Suprapubic skin (tissue), 4 donors: ENCODE measurements around the gene ST6GAL2. TPM values are rescaled to one million over a fixed set of nuclear protein-coding genes. Genes with fewer than 3 reads are reported as not detected.

Experiments
- DNase-seq, 2 donors: peaks; one replicate each; pipeline ENCODE4 v3.0.0-alpha.2; 2019; ENCODE audit warnings: low spot score in 2 of 2
- H3K27ac ChIP-seq: fragments of 200-600 bp; sonication (generic); one replicate; pipeline ENCODE4 v1.5.1; 2019
- H3K27me3 ChIP-seq: fragments of 200-600 bp; sonication (generic); one replicate; pipeline ENCODE4 v1.5.1; 2019
- H3K36me3 ChIP-seq: fragments of 200-600 bp; sonication (generic); one replicate; pipeline ENCODE4 v1.5.1; 2019
- H3K4me1 ChIP-seq: fragments of 200-600 bp; sonication (generic); one replicate; pipeline ENCODE4 v1.5.1; 2019
- H3K4me3 ChIP-seq: fragments of 200-600 bp; sonication (generic); one replicate; pipeline ENCODE4 v1.5.1; 2019; ENCODE audit warnings: mild to moderate bottlenecking
- H3K9me3 ChIP-seq: fragments of 200-600 bp; sonication (generic); one replicate; pipeline ENCODE4 v1.5.1; 2019
- CTCF ChIP-seq, 2 donors: fragments of 200-600 bp in 1 of 2; fragments of 450-650 bp in 1 of 2; sonication (generic) in 1 of 2; IDR thresholded peaks; one replicate each; pipeline ENCODE4 v1.5.1; 2016 to 2019; ENCODE audit warnings: antibody characterized with exemption in 2 of 2, mild to moderate bottlenecking in 1 of 2, moderate library complexity in 1 of 2
- EP300 ChIP-seq: sonication (generic); formaldehyde crosslinking; IDR thresholded peaks from one replicate; pipeline ENCODE4 v1.6.1; 2017; ENCODE audit warnings: antibody characterized with exemption
- POLR2A ChIP-seq, 2 donors: fragments of 450-650 bp; IDR thresholded peaks; one replicate each; pipeline ENCODE4 v1.6.1; 2017; ENCODE audit warnings: antibody characterized with exemption in 2 of 2, mild to moderate bottlenecking in 2 of 2, moderate library complexity in 2 of 2
- POLR2AphosphoS5 ChIP-seq, 3 donors: sonication (generic); formaldehyde crosslinking; IDR thresholded peaks; one replicate each; pipeline ENCODE4 v1.6.1; 2017; ENCODE audit warnings: antibody characterized with exemption in 3 of 3
- WGBS: methylation state at CpG from one replicate; pipeline ENCODE4 v1.1.5; 2018; 5-methylcytosine and 5-hydroxymethylcytosine counted together
- total RNA-seq, 4 donors: library from RNA; depleted of rRNA; stranded (reverse); fragments of >200 nt; gene quantifications; one replicate each; pipeline ENCODE4 v1.1.0, GENCODE V29; 2016

ST6GAL2 gene
- total RNA-seq, 4 donors from 2014 or later, result 0.79 to 5.3 (median 1.3) TPM

DNA sequence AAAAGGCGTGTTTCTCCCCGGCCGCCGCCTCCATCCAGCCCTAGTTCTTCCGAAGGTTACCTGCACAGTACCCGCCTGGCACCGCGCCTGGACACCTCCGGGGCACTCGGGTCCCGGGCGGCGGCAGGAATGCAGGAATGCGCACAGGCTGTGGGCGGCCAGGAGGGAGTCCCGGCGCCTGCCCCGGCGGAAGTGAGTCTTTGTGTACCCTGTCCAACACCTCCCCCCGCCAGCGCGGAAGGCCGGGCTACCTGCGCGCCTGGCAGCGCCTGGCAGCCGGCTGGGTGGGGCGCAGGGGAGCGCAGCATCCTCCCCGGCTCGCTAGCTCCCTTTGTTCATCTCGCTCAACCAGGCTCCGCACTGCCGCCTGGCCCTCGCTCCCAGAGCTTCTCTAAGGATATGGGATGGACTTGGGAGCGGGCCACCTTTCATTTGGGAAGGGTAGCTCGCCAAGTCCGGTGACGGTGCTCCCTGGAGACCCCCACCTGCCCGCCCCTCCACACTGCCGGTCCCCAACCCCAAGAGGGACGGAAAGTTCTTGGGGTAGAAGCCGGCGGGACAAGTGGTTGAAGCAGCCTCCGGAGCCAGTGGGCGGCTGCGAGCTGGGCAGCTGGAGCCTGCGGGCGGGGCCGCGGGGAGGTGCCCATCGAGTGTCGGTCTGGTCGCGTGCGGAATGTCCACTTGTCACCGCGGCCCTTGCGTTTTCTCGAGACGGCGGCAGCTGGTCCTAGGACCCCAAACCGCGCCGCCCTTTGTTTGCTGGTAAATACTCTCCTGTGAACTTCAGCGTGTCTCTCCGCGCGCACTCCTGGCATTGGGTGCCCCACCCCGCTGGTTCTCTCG lies 1.2 kb upstream of the ST6GAL2 start:
- DNase-seq, result no peak
- WGBS, result under 1% methylated on average over 38 of the region's 71 CpGs
- H3K36me3 ChIP-seq, result no peaks in the 10 kb centered on the region

GRCh38 chr2:106885329-106885728 lies 638 bp downstream of the ST6GAL2 start:
- H3K4me3 ChIP-seq, result peak overlapping the region; percentile 51
- WGBS, result 2% methylated on average over 10 of the region's 10 CpGs

More for the DNA sequence above, 1.2 kb upstream of the ST6GAL2 start:
- Histone ChIP-seq H3K27ac (no peak overlapping the region), H3K4me1 (peaks cover 20% of the 10 kb centered on the region), H3K27me3 (peaks cover 43% of the 10 kb centered on the region), H3K4me3 (peak overlapping the region; percentile 51), H3K9me3 (no peaks in the 10 kb centered on the region)
- TF ChIP-seq CTCF (IDR thresholded peaks at IDR 0.05), result no peak
- no peak for TF ChIP-seq POLR2AphosphoS5 (IDR thresholded peaks at IDR 0.05)
- TF ChIP-seq POLR2A (IDR thresholded peaks at IDR 0.05), result no peak
- no peak for TF ChIP-seq EP300

GRCh38 chr2:106882673-106883072 lies 3.3 kb downstream of the ST6GAL2 start:
- H3K27me3 ChIP-seq, result peaks cover 39% of the 10 kb centered on the region
- H3K4me1 ChIP-seq, result peaks cover 19% of the 10 kb centered on the region
- H3K27ac ChIP-seq, result no peak overlapping the region
- no peaks in the 10 kb centered on the region for H3K36me3 ChIP-seq
- DNase-seq, result no peak
- H3K4me3 ChIP-seq, result no peak overlapping the region
- no peak for TF ChIP-seq EP300
- no peak for TF ChIP-seq POLR2A (IDR thresholded peaks at IDR 0.05)
- TF ChIP-seq CTCF (IDR thresholded peaks at IDR 0.05), result no peak
- no peak for TF ChIP-seq POLR2AphosphoS5 (IDR thresholded peaks at IDR 0.05)
- no peaks in the 10 kb centered on the region for H3K9me3 ChIP-seq
- 77% methylated on average over 1 of the region's 3 CpGs for WGBS

More at GRCh38 chr2:106885329-106885728, 638 bp downstream of the ST6GAL2 start:
- DNase-seq, result no peak
- Histone ChIP-seq H3K4me1 (peaks cover 20% of the 10 kb centered on the region), H3K27me3 (peaks cover 43% of the 10 kb centered on the region), H3K9me3 (no peaks in the 10 kb centered on the region), H3K36me3 (no peaks in the 10 kb centered on the region), H3K27ac (no peak overlapping the region)
- no peak for TF ChIP-seq CTCF (IDR thresholded peaks at IDR 0.05)
- no peak for TF ChIP-seq POLR2AphosphoS5 (IDR thresholded peaks at IDR 0.05)
- TF ChIP-seq EP300, result no peak
- TF ChIP-seq POLR2A (IDR thresholded peaks at IDR 0.05), result no peak

DNA sequence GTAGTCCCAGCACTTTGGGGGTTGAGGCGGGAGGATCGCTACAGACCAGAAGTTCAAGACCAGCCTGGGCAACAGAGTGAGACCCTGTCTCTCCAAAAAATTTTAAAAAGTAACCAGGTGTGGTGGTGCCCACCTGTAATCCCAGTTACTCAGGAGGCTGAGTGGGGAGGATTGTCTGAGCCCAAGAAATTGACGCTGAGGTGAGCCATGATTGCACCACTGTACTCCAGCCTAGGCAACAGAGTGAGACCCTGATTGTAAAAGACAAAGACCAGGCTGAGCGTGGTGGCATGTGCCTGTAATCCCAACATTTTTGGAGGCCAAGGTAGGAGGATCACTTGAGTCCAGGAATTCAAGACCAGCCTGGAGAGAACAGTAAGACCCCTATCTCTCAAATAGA lies 7.8 kb downstream of the ST6GAL2 start:
- TF ChIP-seq CTCF (IDR thresholded peaks at IDR 0.05) (no peak), POLR2AphosphoS5 (IDR thresholded peaks at IDR 0.05) (no peak)
- H3K27me3 ChIP-seq, result peaks cover 4% of the 10 kb centered on the region
- H3K27ac ChIP-seq, result no peak overlapping the region
- WGBS, result 99% methylated on average over 4 of the region's 4 CpGs
- H3K4me1 ChIP-seq, result no peaks in the 10 kb centered on the region
- no peak overlapping the region for H3K4me3 ChIP-seq
- no peaks in the 10 kb centered on the region for H3K36me3 ChIP-seq
- no peaks in the 10 kb centered on the region for H3K9me3 ChIP-seq
- DNase-seq, result no peak

GRCh38 chr2:106876699-106877098 lies 9.3 kb downstream of the ST6GAL2 start:
- H3K36me3 ChIP-seq, result no peaks in the 10 kb centered on the region
- WGBS, result 66% methylated on average over 5 of the region's 5 CpGs

More at GRCh38 chr2:106876699-106877098, 9.3 kb downstream of the ST6GAL2 start:
- Histone ChIP-seq H3K9me3 (no peaks in the 10 kb centered on the region), H3K4me1 (no peaks in the 10 kb centered on the region), H3K27me3 (no peaks in the 10 kb centered on the region), H3K27ac (no peak overlapping the region), H3K4me3 (no peak overlapping the region)
- no peak for TF ChIP-seq CTCF (IDR thresholded peaks at IDR 0.05)
- no peak for TF ChIP-seq POLR2A (IDR thresholded peaks at IDR 0.05)
- no peak for TF ChIP-seq POLR2AphosphoS5 (IDR thresholded peaks at IDR 0.05)
- TF ChIP-seq EP300, result no peak
- no peak for DNase-seq
